SU-DHL-6 (cell line): ENCODE data around the gene VPS50.

Source experiments
- EZH2phosphoT487 ChIP-seq: fragments of 200-600 bp; sonication (generic), shearing (Covaris generic); conservative IDR thresholded peaks from 2 replicates; pipeline ENCODE4 v1.6.1; 2018; ENCODE audit warnings: mild to moderate bottlenecking, antibody characterized with exemption, low read length, moderate library complexity, mixed read lengths
- TF ChIP-seq, protein P1 (sequence below): fragments of 200-600 bp; sonication (generic); IDR thresholded peaks from one replicate; pipeline ENCODE4 v1.5.1; 2017; ENCODE audit warnings: antibody characterized with exemption, mild to moderate bottlenecking, low read length, moderate library complexity; ENCODE audit not compliant: insufficient read depth, poor library complexity, severe bottlenecking

- TF ChIP-seq, protein P1, sequence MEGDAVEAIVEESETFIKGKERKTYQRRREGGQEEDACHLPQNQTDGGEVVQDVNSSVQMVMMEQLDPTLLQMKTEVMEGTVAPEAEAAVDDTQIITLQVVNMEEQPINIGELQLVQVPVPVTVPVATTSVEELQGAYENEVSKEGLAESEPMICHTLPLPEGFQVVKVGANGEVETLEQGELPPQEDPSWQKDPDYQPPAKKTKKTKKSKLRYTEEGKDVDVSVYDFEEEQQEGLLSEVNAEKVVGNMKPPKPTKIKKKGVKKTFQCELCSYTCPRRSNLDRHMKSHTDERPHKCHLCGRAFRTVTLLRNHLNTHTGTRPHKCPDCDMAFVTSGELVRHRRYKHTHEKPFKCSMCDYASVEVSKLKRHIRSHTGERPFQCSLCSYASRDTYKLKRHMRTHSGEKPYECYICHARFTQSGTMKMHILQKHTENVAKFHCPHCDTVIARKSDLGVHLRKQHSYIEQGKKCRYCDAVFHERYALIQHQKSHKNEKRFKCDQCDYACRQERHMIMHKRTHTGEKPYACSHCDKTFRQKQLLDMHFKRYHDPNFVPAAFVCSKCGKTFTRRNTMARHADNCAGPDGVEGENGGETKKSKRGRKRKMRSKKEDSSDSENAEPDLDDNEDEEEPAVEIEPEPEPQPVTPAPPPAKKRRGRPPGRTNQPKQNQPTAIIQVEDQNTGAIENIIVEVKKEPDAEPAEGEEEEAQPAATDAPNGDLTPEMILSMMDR, result no peak
- TF ChIP-seq EZH2phosphoT487, result no peak
These were observed 158.5 kb downstream of the VPS50 start for GRCh38 chr7:93390660-93391059.
